Osteoblast (primary cell): Measurements from ENCODE around the gene CALN1. TPM values are rescaled to one million over a fixed set of nuclear protein-coding genes. Genes with fewer than 3 reads are reported as not detected.

Experiments used
- DNase-seq: peaks from one replicate; pipeline ENCODE4 v3.0.0; 2011; ENCODE audit warnings: low spot score, mixed read lengths; ENCODE audit not compliant: insufficient read length; ENCODE audit errors: missing footprints
- H2AFZ ChIP-seq: 2 replicates; pipeline ENCODE4 v1.6.0; 2011; ENCODE audit warnings: mild to moderate bottlenecking, low read length
- H3K27ac ChIP-seq: 2 replicates; pipeline ENCODE4 v1.5.1; 2011; ENCODE audit warnings: mild to moderate bottlenecking, low read depth, low read length, moderate library complexity
- H3K27me3 ChIP-seq: 2 replicates; pipeline ENCODE4 v1.6.0; 2012; ENCODE audit warnings: mild to moderate bottlenecking, control low read depth, inconsistent platforms, low read length, moderate library complexity; ENCODE audit not compliant: insufficient read depth
- H3K36me3 ChIP-seq: 2 replicates; pipeline ENCODE4 v1.5.1; 2011; ENCODE audit warnings: mild to moderate bottlenecking, low read length, control low read depth, moderate library complexity; ENCODE audit not compliant: insufficient read depth
- H3K4me1 ChIP-seq: 2 replicates; pipeline ENCODE4 v1.5.1; 2011; ENCODE audit warnings: mild to moderate bottlenecking, low read length, control low read depth, moderate library complexity; ENCODE audit not compliant: insufficient read depth
- H3K4me2 ChIP-seq: 2 replicates; pipeline ENCODE4 v1.6.0; 2011; ENCODE audit warnings: mild to moderate bottlenecking, low read length; ENCODE audit not compliant: insufficient read depth
- H3K4me3 ChIP-seq: fragments of 200-600 bp; sonication (generic); 3 replicates; pipeline ENCODE4 v1.5.1; 2012; ENCODE audit warnings: mild to moderate bottlenecking, low read length, inconsistent platforms; ENCODE audit not compliant: insufficient read depth
- H3K79me2 ChIP-seq: 2 replicates; pipeline ENCODE4 v1.6.0; 2012; ENCODE audit warnings: mild to moderate bottlenecking, low read length, control low read depth, inconsistent platforms; ENCODE audit not compliant: insufficient read depth
- H3K9me3 ChIP-seq: 2 replicates; pipeline ENCODE4 v1.5.1; 2011; ENCODE audit warnings: low read depth, low read length, control low read depth
- H4K20me1 ChIP-seq: 2 replicates; pipeline ENCODE4 v1.6.0; 2012; ENCODE audit warnings: mild to moderate bottlenecking, low read length, control low read depth; ENCODE audit not compliant: insufficient read depth
- total RNA-seq: library from RNA; depleted of rRNA; stranded (reverse); fragments of >200 nt; gene quantifications from 2 replicates; pipeline ENCODE4 v1.2.3, GENCODE V29; 2012
- TF ChIP-seq, protein P1 (sequence below): IDR thresholded peaks from 2 replicates; pipeline ENCODE4 v1.5.1; 2011; ENCODE audit warnings: mild to moderate bottlenecking, low read depth, low read length, moderate library complexity; ENCODE audit errors: extremely low read depth

The CALN1 gene
- total RNA-seq, 1 donor, result not detected

DNA sequence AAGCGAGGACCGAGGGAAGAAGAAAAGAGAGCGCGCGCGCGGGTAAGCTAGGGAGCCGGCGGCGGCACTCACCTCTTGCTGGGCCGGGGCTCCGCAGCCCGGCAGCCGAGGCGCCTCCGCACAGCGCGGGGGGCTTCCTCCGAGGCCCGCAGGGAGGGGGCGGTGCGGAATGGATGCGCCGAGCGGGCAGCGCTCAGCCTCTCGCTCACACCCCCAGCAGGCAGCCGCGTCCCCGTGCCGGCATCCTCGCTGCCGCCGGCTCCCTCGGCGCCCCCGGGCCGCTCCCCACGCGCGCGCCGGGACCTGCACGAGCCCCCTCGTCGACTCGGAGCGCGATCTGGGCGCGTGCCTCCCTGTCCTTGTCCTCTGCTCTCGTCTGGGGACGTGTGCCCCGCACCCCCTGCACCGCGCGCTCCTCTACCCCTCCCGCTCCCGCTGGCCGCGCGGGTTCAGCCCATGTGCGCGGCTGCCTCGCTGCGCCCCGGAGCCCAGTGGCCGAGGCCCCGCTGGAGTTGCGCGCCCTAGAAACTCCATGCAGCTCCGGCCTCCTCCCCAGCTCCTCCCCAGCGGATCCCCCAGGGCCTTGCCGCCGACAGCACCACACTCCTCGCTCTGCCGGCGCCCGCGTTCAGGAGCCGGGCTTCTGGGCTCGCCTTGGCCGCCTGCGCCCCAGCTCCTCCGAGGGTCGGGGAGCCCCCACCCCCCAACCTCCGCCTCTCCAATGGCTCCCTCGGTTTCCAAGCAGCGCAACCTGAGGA, 75.3 kb downstream of the CALN1 start:
- no peak for DNase-seq
- Histone ChIP-seq H4K20me1 (no peaks in the 10 kb centered on the region), H3K36me3 (no peaks in the 10 kb centered on the region), H3K4me2 (no peak overlapping the region), H3K4me3 (no peak overlapping the region), H2AFZ (no peak overlapping the region), H3K9me3 (no peaks in the 10 kb centered on the region), H3K27me3 (peaks cover 2% of the 10 kb centered on the region), H3K4me1 (no peaks in the 10 kb centered on the region), H3K27ac (no peak overlapping the region), H3K79me2 (no peaks in the 10 kb centered on the region)
- TF ChIP-seq, protein P1, sequence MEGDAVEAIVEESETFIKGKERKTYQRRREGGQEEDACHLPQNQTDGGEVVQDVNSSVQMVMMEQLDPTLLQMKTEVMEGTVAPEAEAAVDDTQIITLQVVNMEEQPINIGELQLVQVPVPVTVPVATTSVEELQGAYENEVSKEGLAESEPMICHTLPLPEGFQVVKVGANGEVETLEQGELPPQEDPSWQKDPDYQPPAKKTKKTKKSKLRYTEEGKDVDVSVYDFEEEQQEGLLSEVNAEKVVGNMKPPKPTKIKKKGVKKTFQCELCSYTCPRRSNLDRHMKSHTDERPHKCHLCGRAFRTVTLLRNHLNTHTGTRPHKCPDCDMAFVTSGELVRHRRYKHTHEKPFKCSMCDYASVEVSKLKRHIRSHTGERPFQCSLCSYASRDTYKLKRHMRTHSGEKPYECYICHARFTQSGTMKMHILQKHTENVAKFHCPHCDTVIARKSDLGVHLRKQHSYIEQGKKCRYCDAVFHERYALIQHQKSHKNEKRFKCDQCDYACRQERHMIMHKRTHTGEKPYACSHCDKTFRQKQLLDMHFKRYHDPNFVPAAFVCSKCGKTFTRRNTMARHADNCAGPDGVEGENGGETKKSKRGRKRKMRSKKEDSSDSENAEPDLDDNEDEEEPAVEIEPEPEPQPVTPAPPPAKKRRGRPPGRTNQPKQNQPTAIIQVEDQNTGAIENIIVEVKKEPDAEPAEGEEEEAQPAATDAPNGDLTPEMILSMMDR, result no peak

DNA sequence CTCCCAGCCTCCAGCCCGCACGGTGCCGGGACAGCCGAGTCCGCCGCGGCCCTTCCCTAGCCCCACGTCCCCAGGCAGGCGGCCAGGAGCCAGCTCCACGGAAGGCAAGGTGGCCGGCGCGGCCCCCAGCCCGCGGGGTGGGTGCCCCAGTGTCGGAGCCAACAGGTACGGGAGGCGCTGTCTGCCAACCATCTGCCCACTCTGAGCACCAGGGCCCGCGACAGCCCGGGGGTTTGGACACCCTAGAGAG, 75.8 kb downstream of the CALN1 start:
- Histone ChIP-seq H3K27me3 (peaks cover 2% of the 10 kb centered on the region), H3K36me3 (no peaks in the 10 kb centered on the region), H2AFZ (no peak overlapping the region), H4K20me1 (no peaks in the 10 kb centered on the region), H3K4me3 (no peak overlapping the region), H3K27ac (no peak overlapping the region), H3K79me2 (no peaks in the 10 kb centered on the region), H3K4me2 (no peak overlapping the region), H3K4me1 (no peaks in the 10 kb centered on the region), H3K9me3 (no peaks in the 10 kb centered on the region)
- DNase-seq, result no peak
- TF ChIP-seq, protein P1, result no peak

DNA sequence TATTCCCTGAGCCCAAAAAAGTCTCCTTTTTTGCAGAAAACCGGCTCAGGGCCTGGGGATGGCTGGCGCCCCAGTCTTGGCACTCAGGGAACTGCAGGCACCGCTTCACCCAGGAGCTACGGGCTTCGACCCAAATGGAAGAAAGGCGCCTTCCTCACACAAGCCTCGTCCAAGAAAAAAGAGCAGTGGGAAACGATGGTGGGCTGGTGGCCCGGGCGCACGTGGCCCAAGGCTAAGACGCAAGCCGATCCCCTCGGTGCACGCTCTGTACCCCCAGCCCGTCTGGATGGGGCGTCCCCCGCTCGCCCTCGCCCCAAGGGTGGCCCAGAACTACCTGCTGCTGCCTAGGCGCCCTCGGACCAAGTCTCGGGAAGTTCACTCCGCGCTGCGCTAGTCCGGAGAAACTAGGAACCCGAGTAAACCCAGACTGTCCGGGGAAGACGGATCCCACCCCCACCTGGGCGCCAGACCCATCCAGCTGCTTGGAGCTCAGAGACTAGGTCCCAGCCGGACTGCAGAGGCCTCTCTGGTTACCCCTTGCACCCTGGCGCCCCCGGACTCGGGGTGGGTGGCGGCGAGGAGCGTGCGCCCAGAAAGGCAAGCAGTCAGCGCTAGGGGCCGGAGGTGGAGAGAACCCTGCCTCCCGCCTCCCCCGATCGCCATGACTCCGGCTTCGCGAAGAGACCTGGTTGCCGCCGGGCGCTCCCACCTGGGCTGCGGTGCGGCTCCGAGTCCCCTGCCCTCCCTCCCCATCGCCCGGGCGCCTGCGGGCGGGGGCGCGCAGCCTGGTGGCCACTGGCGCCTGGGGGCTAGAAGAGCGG, 76.4 kb downstream of the CALN1 start:
- no peak overlapping the region for H3K27ac ChIP-seq
- no peaks in the 10 kb centered on the region for H4K20me1 ChIP-seq
- H3K4me2 ChIP-seq, result no peak overlapping the region
- H3K79me2 ChIP-seq, result no peaks in the 10 kb centered on the region
- TF ChIP-seq, protein P1, result no peak
- no peak overlapping the region for H2AFZ ChIP-seq
- no peaks in the 10 kb centered on the region for H3K9me3 ChIP-seq
- H3K4me3 ChIP-seq, result no peak overlapping the region
- peaks cover 2% of the 10 kb centered on the region for H3K27me3 ChIP-seq
- no peaks in the 10 kb centered on the region for H3K36me3 ChIP-seq
- H3K4me1 ChIP-seq, result no peaks in the 10 kb centered on the region
- peak; percentile 64 for DNase-seq

DNA sequence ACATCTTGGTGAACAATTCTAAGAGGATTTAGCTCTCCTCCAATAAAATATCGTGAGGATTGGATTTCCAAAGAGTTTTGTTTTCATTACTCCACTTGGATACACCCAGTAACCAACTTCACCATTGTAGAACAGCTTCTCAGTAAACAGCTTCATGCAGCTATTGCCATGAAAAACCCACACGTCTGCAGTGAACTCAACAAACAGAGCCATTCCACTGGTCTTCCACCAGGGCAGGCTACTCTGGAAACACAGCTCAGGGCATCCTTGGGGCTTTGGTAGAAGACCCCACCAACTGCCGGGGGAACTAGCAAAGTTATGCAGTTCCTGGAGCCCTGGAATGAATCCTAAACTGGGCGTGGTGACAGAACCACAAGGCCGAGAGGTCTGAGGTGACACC, 77.4 kb downstream of the CALN1 start:
- Histone ChIP-seq H3K36me3 (no peaks in the 10 kb centered on the region), H3K4me2 (no peak overlapping the region), H2AFZ (no peak overlapping the region), H4K20me1 (no peaks in the 10 kb centered on the region), H3K4me3 (no peak overlapping the region), H3K79me2 (no peaks in the 10 kb centered on the region), H3K4me1 (no peaks in the 10 kb centered on the region), H3K27ac (no peak overlapping the region), H3K9me3 (no peaks in the 10 kb centered on the region), H3K27me3 (peaks cover 2% of the 10 kb centered on the region)
- peak; percentile 54 for DNase-seq
- TF ChIP-seq, protein P1, result no peak
